Transverse colon (tissue), 4 donors: ENCODE data around the gene GPS1. TPM values are rescaled to one million over a fixed set of nuclear protein-coding genes. Genes with fewer than 3 reads are reported as not detected.

Experiments used
- DNase-seq: peaks from one replicate; pipeline ENCODE4 v3.0.0-alpha.2; 2019
- H3K27ac ChIP-seq, 4 donors: fragments of 200-600 bp; sonication (generic); 2 replicates each; pipeline ENCODE4 v1.5.1; 2016 to 2018; ENCODE audit warnings: inconsistent platforms in 4 of 4
- H3K27me3 ChIP-seq: fragments of 200-600 bp; sonication (generic); 2 replicates; pipeline ENCODE4 v1.5.1; 2017; ENCODE audit warnings: inconsistent platforms
- H3K36me3 ChIP-seq, 4 donors: fragments of 200-600 bp; sonication (generic); 2 replicates each; pipeline ENCODE4 v1.5.1; 2017 to 2019; ENCODE audit warnings: inconsistent platforms in 4 of 4
- H3K4me1 ChIP-seq, 4 donors: fragments of 200-600 bp; sonication (generic); 2 replicates each; pipeline ENCODE4 v1.5.1; 2017 to 2020; ENCODE audit warnings: inconsistent platforms in 4 of 4
- H3K4me3 ChIP-seq, 4 donors: fragments of 200-600 bp; sonication (generic); 1 replicate in 1 of 4; 2 replicates in 3 of 4; pipeline versions ENCODE4 v1.5.1 to v1.6.1; 2017 to 2019; ENCODE audit warnings: inconsistent platforms in 4 of 4
- H3K9me3 ChIP-seq, 2 donors: fragments of 200-600 bp; sonication (generic); 2 replicates each; pipeline ENCODE4 v1.5.1; 2017 to 2019; ENCODE audit warnings: inconsistent platforms in 2 of 2
- CTCF ChIP-seq, 5 experiments: fragments of 200-600 bp in 3 of 5; fragments of 450-650 bp in 2 of 5; sonication (generic) in 3 of 5; IDR thresholded peaks; 1 replicate in 2 of 5; 2 replicates in 3 of 5; pipeline ENCODE4 v1.5.1; 2016 to 2017; ENCODE audit warnings: antibody characterized with exemption in 5 of 5, inconsistent platforms in 3 of 5, mild to moderate bottlenecking in 2 of 5, moderate library complexity in 1 of 5
- EP300 ChIP-seq: sonication (generic); formaldehyde crosslinking; IDR thresholded peaks from one replicate; pipeline ENCODE4 v1.6.1; 2017; ENCODE audit warnings: antibody characterized with exemption, low read depth
- POLR2A ChIP-seq: fragments of 450-650 bp; IDR thresholded peaks from one replicate; pipeline ENCODE4 v1.6.1; 2016; ENCODE audit warnings: antibody characterized with exemption, mild to moderate bottlenecking, moderate library complexity
- POLR2AphosphoS5 ChIP-seq, 3 donors: sonication (generic); formaldehyde crosslinking; IDR thresholded peaks; one replicate each; pipeline ENCODE4 v1.6.1; 2016; ENCODE audit warnings: antibody characterized with exemption in 3 of 3
- WGBS, 2 donors: methylation state at CpG; one replicate each; pipeline ENCODE4 v1.1.5; 2018; ENCODE audit warnings: low coverage in 1 of 2; 5-methylcytosine and 5-hydroxymethylcytosine counted together
- in situ Hi-C, 4 donors: fragments of 200-750 bp; cut with MboI; loops; one replicate each; pipeline versions ENCODE4 v1.15.0 to v1.15.1; 2017; ENCODE audit warnings: low sequenced_read_pairs in 3 of 4, low pct_ligation_motif_present in 1 of 4, low pct_unique_long_range_greater_than_20kb in 1 of 4
- intact Hi-C: fragments of 100-400 bp; cut with DNase I; formaldehyde crosslinking; loops from one replicate; pipeline ENCODE4 v1.15.1; 2023; ENCODE audit warnings: low total_unique reads
- total RNA-seq, 4 donors: library from RNA; depleted of rRNA; stranded (reverse); fragments of >200 nt; gene quantifications; one replicate each; pipeline ENCODE4 v1.1.0, GENCODE V29; 2016

The GPS1 gene
- total RNA-seq, 4 donors from 2014 or later: 42.0 to 160 (median 85.5) TPM

- DNase-seq: no peak
- Histone ChIP-seq H3K27ac (no peak overlapping the region), H3K4me1 (peaks cover 21 to 31% (median 25%) of the 10 kb centered on the region in 4 donors), H3K4me3 (no peak overlapping the region), H3K36me3 (peaks cover 0 to 46% (median 22%) of the 10 kb centered on the region in 4 donors), H3K9me3 (no peaks in the 10 kb centered on the region), H3K27me3 (no peaks in the 10 kb centered on the region)
- intact Hi-C loops: no loop called here
- WGBS, 2 donors: 92% methylated on average over 37 of the region's 37 CpGs; no CpG with 5 or more reads in 1 of the 2 donors
- TF ChIP-seq CTCF (IDR thresholded peaks at IDR 0.05): no peak
- in situ Hi-C loops: no loop called here
Observed at GRCh38 chr17:82094931-82095776, 43.5 kb downstream of the GPS1 start.

GRCh38 chr17:82095777-82096708 lies 44.3 kb downstream of the GPS1 start:
- H3K9me3 ChIP-seq: no peaks in the 10 kb centered on the region
- H3K4me1 ChIP-seq: peaks cover 21 to 34% (median 30%) of the 10 kb centered on the region in 4 donors
- TF ChIP-seq POLR2A: no peak
- no peak for TF ChIP-seq EP300
- no peak for TF ChIP-seq CTCF (IDR thresholded peaks at IDR 0.05)
- H3K27ac ChIP-seq: peak overlapping the region in 1 of 4 donors; percentile 98
- intact Hi-C loops: no loop called here
- in situ Hi-C loops: no loop called here
- WGBS, 2 donors: 96% methylated on average over 29 of the region's 35 CpGs; no CpG with 5 or more reads in 1 of the 2 donors
- H3K36me3 ChIP-seq: peaks cover 0 to 37% (median 15%) of the 10 kb centered on the region in 4 donors
- DNase-seq: no peak
- H3K27me3 ChIP-seq: no peaks in the 10 kb centered on the region
- peak overlapping the region in 2 of 4 donors; percentile 90 to 92 for H3K4me3 ChIP-seq

GRCh38 chr17:82096709-82097183 lies 45.0 kb downstream of the GPS1 start:
- WGBS, 2 donors: 58% methylated on average over 5 of the region's 8 CpGs; no CpG with 5 or more reads in 1 of the 2 donors
- H3K36me3 ChIP-seq: peaks cover 0 to 30% (median 11%) of the 10 kb centered on the region in 4 donors
- H3K27me3 ChIP-seq: no peaks in the 10 kb centered on the region
- no peaks in the 10 kb centered on the region for H3K9me3 ChIP-seq
- in situ Hi-C loops: no loop called here
- H3K4me3 ChIP-seq: peak overlapping the region; percentile 55 to 93 (median 91)
- H3K4me1 ChIP-seq: peaks cover 21 to 38% (median 36%) of the 10 kb centered on the region in 4 donors
- peak overlapping the region; percentile 96 to 99 (median 97) for H3K27ac ChIP-seq
- intact Hi-C loops: no loop called here
- TF ChIP-seq EP300 (no peak), POLR2AphosphoS5 (IDR thresholded peaks at IDR 0.05) (no peak), CTCF (IDR thresholded peaks at IDR 0.05) (no peak), POLR2A (no peak)
- no peak for DNase-seq
